Left lung (tissue), 8 donors: ENCODE results near the gene CHD8. TPM values are rescaled to one million over a fixed set of nuclear protein-coding genes. Genes with fewer than 3 reads are reported as not detected.

Source experiments
- polyA plus RNA-seq, 6 donors: library from polyadenylated mRNA; unstranded; fragments of 120-200 nt; gene quantifications; one replicate each; pipeline ENCODE4 v1.2.1, GENCODE V29; 2013; ENCODE audit not compliant: insufficient read length in 6 of 6
- total RNA-seq, 2 donors: library from RNA; stranded (reverse); fragmentation: NEBNext Ultra II Directional; extraction: Animal tissue kit (Norgen Biotek cat#: 25700); gene quantifications; one replicate each; pipeline ENCODE4 v1.2.1, GENCODE V29; 2021
- donor health status: DM: no; HTN: yes; CAD: no.
- donor health status: DM: no; HTN: no; CAD: no.

The CHD8 gene
- total and polyA plus RNA-seq, 8 donors: 69.2 to 83.0 (median 76.1) TPM

Other genes with a start within 250 kb of the CHD8 start
- 100 to 1,000 TPM; 377 to 427 TPM for gene HNRNPC, start 186.7 kb downstream of the CHD8 start, total RNA-seq
- 100 to 1,000 TPM; 700 to 903 (median 829) TPM for gene HNRNPC, start 186.7 kb downstream of the CHD8 start, polyA plus RNA-seq
- gene RPGRIP1, start 176.0 kb downstream of the CHD8 start, total RNA-seq: 1 to 10 TPM in 1 of 2 donors, under 1 TPM in 1; 0.41 to 1.3 TPM
- gene RPGRIP1, start 176.0 kb downstream of the CHD8 start, polyA plus RNA-seq: under 1 TPM; 0.54 to 0.84 (median 0.64) TPM
- 10 to 100 TPM; 46.7 to 61.1 TPM for gene SUPT16H, start 72.1 kb downstream of the CHD8 start, total RNA-seq
- gene SUPT16H, start 72.1 kb downstream of the CHD8 start, polyA plus RNA-seq: 100 to 1,000 TPM; 114 to 140 (median 128) TPM
- gene RAB2B, start 20.8 kb upstream of the CHD8 start, total RNA-seq: 10 to 100 TPM; 26.8 to 30.2 TPM
- 10 to 100 TPM; 45.5 to 58.1 (median 50.2) TPM for gene RAB2B, start 20.8 kb upstream of the CHD8 start, polyA plus RNA-seq
- 10 to 100 TPM; 62.9 to 67.9 TPM for gene TOX4, start 21.1 kb upstream of the CHD8 start, total RNA-seq
- 10 to 100 TPM; 56.3 to 69.1 (median 58.3) TPM for gene TOX4, start 21.1 kb upstream of the CHD8 start, polyA plus RNA-seq
- gene METTL3, start 55.2 kb upstream of the CHD8 start, total RNA-seq: 10 to 100 TPM; 36.8 to 50.4 TPM
- gene METTL3, start 55.2 kb upstream of the CHD8 start, polyA plus RNA-seq: 100 to 1,000 TPM in 1 of 6 donors, 10 to 100 TPM in 5; 85.9 to 109 (median 97.0) TPM
- 10 to 100 TPM in 1 of 2 donors, 1 to 10 TPM in 1; 7.6 to 12.4 TPM for gene SALL2, start 70.2 kb upstream of the CHD8 start, total RNA-seq
- gene SALL2, start 70.2 kb upstream of the CHD8 start, polyA plus RNA-seq: 10 to 100 TPM; 32.3 to 44.9 (median 39.5) TPM
- gene OR10G3, start 124.0 kb upstream of the CHD8 start, total RNA-seq: not detected
- under 1 TPM in 3 of 6 donors, not detected in 3; 0.06 to 0.08 (median 0.07) TPM for gene OR10G3, start 124.0 kb upstream of the CHD8 start, polyA plus RNA-seq
- not detected for gene OR10G2, start 178.8 kb upstream of the CHD8 start, total RNA-seq
- not detected for gene OR10G2, start 178.8 kb upstream of the CHD8 start, polyA plus RNA-seq
- not detected for gene OR4E2, start 197.7 kb upstream of the CHD8 start, total RNA-seq
- under 1 TPM in 2 of 6 donors, not detected in 4; 0.07 to 0.08 TPM for gene OR4E2, start 197.7 kb upstream of the CHD8 start, polyA plus RNA-seq
- not detected for gene OR4E1, start 217.7 kb upstream of the CHD8 start, total RNA-seq
- gene OR4E1, start 217.7 kb upstream of the CHD8 start, polyA plus RNA-seq: under 1 TPM in 5 of 6 donors, not detected in 1; 0.05 to 0.08 (median 0.06) TPM